SK-N-SH (cell line): Measurements from ENCODE around the gene UCN2. TPM values are rescaled to one million over a fixed set of nuclear protein-coding genes. Genes with fewer than 3 reads are reported as not detected.

Experiments used
- CTCF ChIA-PET: fragments of 300-600, 350-600 bp; formaldehyde crosslinking; extraction: SDS; loops from one replicate; lab custom pipeline; 2021; lab: Yijun Ruan, JAX
- POLR2A ChIA-PET: fragments of 350-600 bp; sonication (Branson Sonifier 250); formaldehyde crosslinking; extraction: SDS; loops from one replicate; lab custom pipeline; 2020; ENCODE audit warnings: antibody characterized with exemption, inconsistent platforms; lab: Yijun Ruan, JAX
- DNase-seq: peaks from one replicate; pipeline ENCODE4 v3.0.0; 2012
- H2AFZ ChIP-seq: fragments of 200-600 bp; sonication (generic); 2 replicates; pipeline ENCODE4 v1.8.1; 2016; ENCODE audit warnings: antibody characterized with exemption, mild to moderate bottlenecking, low read depth
- H3F3A ChIP-seq: fragments of 200-600 bp; sonication (generic); replicated peaks from 2 replicates; pipeline ENCODE3; 2016; ENCODE audit warnings: antibody characterized with exemption, mild to moderate bottlenecking; ENCODE audit not compliant: insufficient read depth
- H3K27ac ChIP-seq, 2 experiments: fragments of 200-500 bp in 1 of 2; fragments of 200-600 bp in 1 of 2; sonication (Bioruptor generic) in 1 of 2; sonication (generic), shearing (Covaris generic) in 1 of 2; 2 replicates each; pipeline versions ENCODE4 v1.5.1 to v1.6.1; 2014 to 2016; ENCODE audit warnings: low read depth in 2 of 2, inconsistent platforms in 1 of 2, low read length in 1 of 2, mild to moderate bottlenecking in 1 of 2, mixed read lengths in 1 of 2
- H3K27me3 ChIP-seq: fragments of 200-600 bp; sonication (generic), shearing (Covaris generic); 2 replicates; pipeline ENCODE4 v1.6.1; 2016; ENCODE audit warnings: mixed run types; ENCODE audit not compliant: insufficient read depth
- H3K36me3 ChIP-seq, 2 experiments: fragments of 200-500 bp in 1 of 2; fragments of 200-600 bp in 1 of 2; sonication (Bioruptor generic) in 1 of 2; sonication (generic) in 1 of 2; replicated peaks in 1 of 2; 2 replicates each; pipeline versions ENCODE3 to v1.5.1; 2014 to 2016; ENCODE audit warnings: low read length in 1 of 2, mild to moderate bottlenecking in 1 of 2; ENCODE audit not compliant: insufficient read depth in 2 of 2, control insufficient read depth in 1 of 2
- H3K4me1 ChIP-seq, 2 experiments: fragments of 200-500 bp in 1 of 2; fragments of 200-600 bp in 1 of 2; sonication (Bioruptor generic) in 1 of 2; sonication (generic), shearing (Covaris generic) in 1 of 2; 2 replicates each; pipeline versions ENCODE4 v1.5.1 to v1.6.1; 2014 to 2016; ENCODE audit warnings: low read depth in 1 of 2, low read length in 1 of 2, mixed run types in 1 of 2; ENCODE audit not compliant: insufficient read depth in 2 of 2, control insufficient read depth in 1 of 2
- H3K4me2 ChIP-seq: fragments of 200-600 bp; sonication (generic), shearing (Covaris generic); 2 replicates; pipeline ENCODE4 v1.6.1; 2017; ENCODE audit warnings: mixed run types
- H3K4me3 ChIP-seq, 2 experiments: fragments of 200-500 bp in 1 of 2; fragments of 200-600 bp in 1 of 2; sonication (Bioruptor generic) in 1 of 2; sonication (generic), shearing (Covaris generic) in 1 of 2; 2 replicates each; pipeline versions ENCODE4 v1.5.1 to v1.8.1; 2014 to 2016; ENCODE audit warnings: low read depth in 2 of 2, inconsistent platforms in 1 of 2, low read length in 1 of 2, mild to moderate bottlenecking in 1 of 2, mixed read lengths in 1 of 2, moderate library complexity in 1 of 2
- H3K79me2 ChIP-seq: fragments of 200-600 bp; sonication (generic); 2 replicates; pipeline ENCODE4 v1.8.1; 2017; ENCODE audit warnings: mild to moderate bottlenecking; ENCODE audit not compliant: insufficient read depth
- H3K9ac ChIP-seq: fragments of 200-600 bp; sonication (generic); 2 replicates; pipeline ENCODE4 v1.6.1; 2017; ENCODE audit warnings: mixed run types
- H3K9me2 ChIP-seq: fragments of 200-600 bp; sonication (generic); 2 replicates; pipeline ENCODE4 v1.6.1; 2017; ENCODE audit warnings: mixed run types
- H3K9me3 ChIP-seq: fragments of 200-600 bp; sonication (generic); 2 replicates; pipeline ENCODE4 v1.6.1; 2017; ENCODE audit warnings: mixed run types, mild to moderate bottlenecking, moderate library complexity
- H4K20me1 ChIP-seq: fragments of 200-600 bp; sonication (generic); 2 replicates; pipeline ENCODE4 v1.6.1; 2017; ENCODE audit warnings: mild to moderate bottlenecking, mixed run types; ENCODE audit not compliant: insufficient read depth
- FOXJ3 ChIP-seq: sonication (generic); formaldehyde crosslinking; IDR thresholded peaks from 2 replicates; pipeline ENCODE4 v1.5.1; 2020; ENCODE audit warnings: mild to moderate bottlenecking, missing genetic modification reagents
- JUND ChIP-seq: IDR thresholded peaks from 2 replicates; pipeline ENCODE4 v1.4.0; 2012
- RFX5 ChIP-seq: IDR thresholded peaks from 2 replicates; pipeline ENCODE4 v1.6.1; 2012; ENCODE audit warnings: mild to moderate bottlenecking, improper control_type of control experiment, low read length
- TAF1 ChIP-seq: IDR thresholded peaks from 2 replicates; pipeline ENCODE4 v1.6.1; 2012; ENCODE audit warnings: low read depth, mild to moderate bottlenecking, low read length, moderate library complexity, borderline replicate concordance
- TEAD4 ChIP-seq: IDR thresholded peaks from 2 replicates; pipeline ENCODE4 v1.4.0; 2012; ENCODE audit warnings: mild to moderate bottlenecking, borderline replicate concordance; ENCODE audit not compliant: insufficient read depth
- WGBS: methylation state at CpG from one replicate; pipeline ENCODE4 v1.1.6; 2017; ENCODE audit warnings: low lambda C conversion rate; 5-methylcytosine and 5-hydroxymethylcytosine counted together
- polyA plus RNA-seq, 3 experiments: library from polyadenylated mRNA; depleted of rRNA; stranded (reverse); fragments of >200 nt; gene quantifications; 2 replicates each; pipeline ENCODE4 v1.2.3, GENCODE V29; 2012
- TF ChIP-seq, protein P1 (sequence below): fragments of 150-350 bp; IDR thresholded peaks from 2 replicates; pipeline ENCODE4 v1.6.1; 2016; ENCODE audit warnings: mild to moderate bottlenecking, low read depth, low read length
- TF ChIP-seq, protein P2 (sequence below): IDR thresholded peaks from 2 replicates; pipeline ENCODE4 v1.6.1; 2012; ENCODE audit warnings: mild to moderate bottlenecking, low read depth, low read length, moderate library complexity
- TF ChIP-seq, protein P3 (sequence below): IDR thresholded peaks from 2 replicates; pipeline ENCODE4 v1.4.0; 2012; ENCODE audit warnings: low read depth, borderline replicate concordance

Gene UCN2
- polyA plus RNA-seq, 1 of the 3 experiments (the other 2 are of a cell fraction), result 0.69 TPM

DNA sequence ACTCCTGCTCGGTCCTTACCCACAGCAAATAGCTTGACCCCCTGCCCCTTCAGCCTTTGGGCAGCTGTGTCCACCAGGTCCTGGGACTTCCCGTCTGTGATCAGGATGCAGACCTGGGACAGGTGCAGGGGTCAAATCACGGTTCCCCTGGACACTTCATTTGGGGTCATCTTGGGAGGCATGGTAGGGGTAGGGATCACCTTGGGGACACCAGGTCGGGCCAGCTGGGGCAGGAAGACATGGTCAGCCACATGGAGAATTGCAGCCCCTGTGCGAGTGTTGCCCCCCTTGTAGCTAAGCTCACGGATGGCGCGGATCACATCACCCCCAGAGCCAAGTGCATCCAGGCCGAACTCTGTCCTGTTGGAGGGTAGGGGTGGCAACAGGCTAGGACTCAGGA lies 29.8 kb upstream of the UCN2 start:
- Histone ChIP-seq H2AFZ (no peak overlapping the region), H3K4me1 (peaks cover 18 to 21% of the 10 kb centered on the region in 2 experiments; a peak in 3 of 4 replicates), H3K27ac (no peak overlapping the region), H3K36me3 (no peaks in the 10 kb centered on the region), H3K4me2 (0 out of 2 replicates have a peak overlapping the region, but pooled peaks have one; percentile 82), H3K27me3 (no peaks in the 10 kb centered on the region), H3K9me2 (no peaks in the 10 kb centered on the region), H3K4me3 (no peak overlapping the region; a peak in 1 of 4 replicates), H3K79me2 (peaks cover 5% of the 10 kb centered on the region; the same call in 1 of the 2 replicates), H3K9ac (no peak overlapping the region), H3F3A (peaks cover 26% of the 10 kb centered on the region), H3K9me3 (no peaks in the 10 kb centered on the region), H4K20me1 (no peaks in the 10 kb centered on the region)
- WGBS, result 89% methylated on average over 5 of the region's 9 CpGs
- CTCF ChIA-PET, result interaction anchor here (1.1 kb wide), 1 partner anchor 35 kb away, joined by 4 read pairs; no protein-coding TSS in a partner anchor
- DNase-seq, result no peak
- POLR2A ChIA-PET, result no interaction called here
- TF ChIP-seq FOXJ3 (no peak), RFX5 (no peak), TAF1 (no peak), JUND (no peak)
- TF ChIP-seq, protein P1, sequence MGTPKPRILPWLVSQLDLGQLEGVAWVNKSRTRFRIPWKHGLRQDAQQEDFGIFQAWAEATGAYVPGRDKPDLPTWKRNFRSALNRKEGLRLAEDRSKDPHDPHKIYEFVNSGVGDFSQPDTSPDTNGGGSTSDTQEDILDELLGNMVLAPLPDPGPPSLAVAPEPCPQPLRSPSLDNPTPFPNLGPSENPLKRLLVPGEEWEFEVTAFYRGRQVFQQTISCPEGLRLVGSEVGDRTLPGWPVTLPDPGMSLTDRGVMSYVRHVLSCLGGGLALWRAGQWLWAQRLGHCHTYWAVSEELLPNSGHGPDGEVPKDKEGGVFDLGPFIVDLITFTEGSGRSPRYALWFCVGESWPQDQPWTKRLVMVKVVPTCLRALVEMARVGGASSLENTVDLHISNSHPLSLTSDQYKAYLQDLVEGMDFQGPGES, result no peak

DNA sequence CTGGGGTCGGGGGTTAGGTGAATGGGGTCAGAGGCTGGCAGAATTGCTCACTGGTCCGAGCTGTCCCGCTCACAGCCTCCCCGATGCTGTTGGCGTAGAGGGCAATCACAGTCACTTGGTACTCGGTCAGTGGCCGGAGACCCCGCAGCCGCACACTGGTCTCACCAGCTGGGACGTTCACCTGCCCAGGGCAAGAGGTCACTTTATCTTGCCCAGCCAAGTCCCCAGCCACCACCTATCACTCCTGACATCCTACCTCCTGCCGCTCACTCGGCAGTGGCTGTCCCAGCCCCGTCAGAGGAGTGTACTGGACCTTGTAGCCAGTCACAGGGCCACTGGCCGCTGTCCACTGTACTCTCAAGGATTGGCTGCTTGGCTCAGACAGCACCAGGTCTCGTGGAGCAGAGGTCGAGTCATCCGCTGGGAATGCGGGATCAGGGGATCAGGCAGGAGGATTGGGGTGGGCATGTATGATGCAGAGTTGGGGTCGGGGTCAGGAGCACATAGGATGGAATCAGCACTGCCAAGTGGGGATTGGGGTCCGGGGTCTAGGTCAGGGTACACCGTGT lies 29.0 kb upstream of the UCN2 start:
- TF ChIP-seq, protein P2, sequence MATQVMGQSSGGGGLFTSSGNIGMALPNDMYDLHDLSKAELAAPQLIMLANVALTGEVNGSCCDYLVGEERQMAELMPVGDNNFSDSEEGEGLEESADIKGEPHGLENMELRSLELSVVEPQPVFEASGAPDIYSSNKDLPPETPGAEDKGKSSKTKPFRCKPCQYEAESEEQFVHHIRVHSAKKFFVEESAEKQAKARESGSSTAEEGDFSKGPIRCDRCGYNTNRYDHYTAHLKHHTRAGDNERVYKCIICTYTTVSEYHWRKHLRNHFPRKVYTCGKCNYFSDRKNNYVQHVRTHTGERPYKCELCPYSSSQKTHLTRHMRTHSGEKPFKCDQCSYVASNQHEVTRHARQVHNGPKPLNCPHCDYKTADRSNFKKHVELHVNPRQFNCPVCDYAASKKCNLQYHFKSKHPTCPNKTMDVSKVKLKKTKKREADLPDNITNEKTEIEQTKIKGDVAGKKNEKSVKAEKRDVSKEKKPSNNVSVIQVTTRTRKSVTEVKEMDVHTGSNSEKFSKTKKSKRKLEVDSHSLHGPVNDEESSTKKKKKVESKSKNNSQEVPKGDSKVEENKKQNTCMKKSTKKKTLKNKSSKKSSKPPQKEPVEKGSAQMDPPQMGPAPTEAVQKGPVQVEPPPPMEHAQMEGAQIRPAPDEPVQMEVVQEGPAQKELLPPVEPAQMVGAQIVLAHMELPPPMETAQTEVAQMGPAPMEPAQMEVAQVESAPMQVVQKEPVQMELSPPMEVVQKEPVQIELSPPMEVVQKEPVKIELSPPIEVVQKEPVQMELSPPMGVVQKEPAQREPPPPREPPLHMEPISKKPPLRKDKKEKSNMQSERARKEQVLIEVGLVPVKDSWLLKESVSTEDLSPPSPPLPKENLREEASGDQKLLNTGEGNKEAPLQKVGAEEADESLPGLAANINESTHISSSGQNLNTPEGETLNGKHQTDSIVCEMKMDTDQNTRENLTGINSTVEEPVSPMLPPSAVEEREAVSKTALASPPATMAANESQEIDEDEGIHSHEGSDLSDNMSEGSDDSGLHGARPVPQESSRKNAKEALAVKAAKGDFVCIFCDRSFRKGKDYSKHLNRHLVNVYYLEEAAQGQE, result peak; percentile 61; the same call in 1 of the 2 replicates
- TF ChIP-seq, protein P3, sequence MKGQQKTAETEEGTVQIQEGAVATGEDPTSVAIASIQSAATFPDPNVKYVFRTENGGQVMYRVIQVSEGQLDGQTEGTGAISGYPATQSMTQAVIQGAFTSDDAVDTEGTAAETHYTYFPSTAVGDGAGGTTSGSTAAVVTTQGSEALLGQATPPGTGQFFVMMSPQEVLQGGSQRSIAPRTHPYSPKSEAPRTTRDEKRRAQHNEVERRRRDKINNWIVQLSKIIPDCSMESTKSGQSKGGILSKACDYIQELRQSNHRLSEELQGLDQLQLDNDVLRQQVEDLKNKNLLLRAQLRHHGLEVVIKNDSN, result no peak
- no peak for TF ChIP-seq TEAD4
- H4K20me1 ChIP-seq, result no peaks in the 10 kb centered on the region
- H3K9me3 ChIP-seq, result no peaks in the 10 kb centered on the region
- peaks cover 5% of the 10 kb centered on the region; the same call in 1 of the 2 replicates for H3K79me2 ChIP-seq
- no peak overlapping the region for H3K4me3 ChIP-seq
- peaks cover 19% of the 10 kb centered on the region for H3F3A ChIP-seq
- no peaks in the 10 kb centered on the region for H3K27me3 ChIP-seq
- H3K4me2 ChIP-seq, result no peak overlapping the region
- H3K4me1 ChIP-seq, result peaks cover 12 to 19% of the 10 kb centered on the region in 2 experiments; a peak in 3 of 4 replicates
- H3K36me3 ChIP-seq, result no peaks in the 10 kb centered on the region
- POLR2A ChIA-PET, result no interaction called here
- H3K27ac ChIP-seq, result no peak overlapping the region
- WGBS, result 83% methylated on average over 14 of the region's 21 CpGs
- no peaks in the 10 kb centered on the region for H3K9me2 ChIP-seq
- H3K9ac ChIP-seq, result no peak overlapping the region
- no peak for DNase-seq
- no peak overlapping the region for H2AFZ ChIP-seq
- CTCF ChIA-PET, result interaction anchor here (1.1 kb wide), 1 partner anchor 35 kb away, joined by 4 read pairs; no protein-coding TSS in a partner anchor
